Measurements from ENCODE around the gene DUSP21.

DNA sequence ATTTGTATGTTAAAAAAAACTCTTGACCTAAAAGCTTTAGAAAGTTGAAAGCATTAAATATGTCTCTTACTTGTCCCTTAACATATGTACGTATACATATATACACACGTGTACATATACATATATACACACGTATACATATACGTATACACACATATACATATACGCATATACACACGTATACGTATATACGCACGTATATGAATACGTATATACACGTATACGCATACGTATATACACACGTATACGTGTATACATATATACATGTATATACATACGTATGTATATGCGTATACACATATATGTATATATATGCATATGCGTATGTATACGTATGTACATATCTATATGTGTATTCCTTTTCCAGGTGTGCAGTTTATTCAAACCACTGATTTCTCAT lies 32.9 kb downstream of the DUSP21 start:
- TF ChIP-seq, protein P1, sequence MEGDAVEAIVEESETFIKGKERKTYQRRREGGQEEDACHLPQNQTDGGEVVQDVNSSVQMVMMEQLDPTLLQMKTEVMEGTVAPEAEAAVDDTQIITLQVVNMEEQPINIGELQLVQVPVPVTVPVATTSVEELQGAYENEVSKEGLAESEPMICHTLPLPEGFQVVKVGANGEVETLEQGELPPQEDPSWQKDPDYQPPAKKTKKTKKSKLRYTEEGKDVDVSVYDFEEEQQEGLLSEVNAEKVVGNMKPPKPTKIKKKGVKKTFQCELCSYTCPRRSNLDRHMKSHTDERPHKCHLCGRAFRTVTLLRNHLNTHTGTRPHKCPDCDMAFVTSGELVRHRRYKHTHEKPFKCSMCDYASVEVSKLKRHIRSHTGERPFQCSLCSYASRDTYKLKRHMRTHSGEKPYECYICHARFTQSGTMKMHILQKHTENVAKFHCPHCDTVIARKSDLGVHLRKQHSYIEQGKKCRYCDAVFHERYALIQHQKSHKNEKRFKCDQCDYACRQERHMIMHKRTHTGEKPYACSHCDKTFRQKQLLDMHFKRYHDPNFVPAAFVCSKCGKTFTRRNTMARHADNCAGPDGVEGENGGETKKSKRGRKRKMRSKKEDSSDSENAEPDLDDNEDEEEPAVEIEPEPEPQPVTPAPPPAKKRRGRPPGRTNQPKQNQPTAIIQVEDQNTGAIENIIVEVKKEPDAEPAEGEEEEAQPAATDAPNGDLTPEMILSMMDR (IDR thresholded peaks at IDR 0.05; ENCODE audit: low read length) = no peak
- TF ChIP-seq EZH2 (optimal IDR thresholded peaks at IDR 0.05; ENCODE audit: low read depth, low read length) = no peak

Data from MM.1S (cell line).